ENCODE data around the gene TREML2.

The TREML2 gene

DNA sequence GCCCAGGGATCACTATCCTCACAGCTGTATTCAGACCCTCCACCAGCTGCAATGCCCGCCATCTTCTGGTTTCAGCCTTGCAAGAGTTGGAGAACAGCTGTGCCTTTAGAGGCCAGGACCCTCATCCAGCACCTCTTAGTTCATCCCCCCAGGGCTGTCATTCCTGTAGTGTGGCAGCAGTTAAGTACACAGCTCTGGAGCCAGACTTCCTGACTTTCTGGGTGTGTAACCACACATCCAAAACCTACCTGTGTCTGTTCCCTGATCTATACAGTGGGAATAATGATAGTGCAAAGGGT, 37.6 kb downstream of the TREML2 start:
- Histone ChIP-seq H3K9me3 (ENCODE audit: low read length) (no peaks in the 10 kb centered on the region), H3K79me2 (ENCODE audit: insufficient read depth, low read length) (no peaks in the 10 kb centered on the region), H2AFZ (ENCODE audit: low read length) (no peak overlapping the region), H3K27ac (ENCODE audit: low read depth, low read length, poor library complexity, severe bottlenecking) (no peak overlapping the region), H3K4me1 (ENCODE audit: insufficient read depth, low read length, severe bottlenecking) (no peaks in the 10 kb centered on the region), H3K27me3 (ENCODE audit: insufficient read depth, low read length) (0 out of 2 replicates have a peak, but pooled peaks cover 4% of the 10 kb centered on the region), H4K20me1 (ENCODE audit: insufficient read depth, low read length) (no peaks in the 10 kb centered on the region), H3K4me3 (ENCODE audit: low read depth, low read length, poor library complexity, severe bottlenecking) (no peak overlapping the region), H3K36me3 (ENCODE audit: insufficient read depth, low read length) (no peaks in the 10 kb centered on the region), H3K9me2 (ENCODE audit: low read depth, low read length) (no peaks in the 10 kb centered on the region), H3F3A (ENCODE audit: insufficient read depth, low read length) (no peaks in the 10 kb centered on the region), H3K4me2 (ENCODE audit: low read length) (no peak overlapping the region), H3K9ac (ENCODE audit: low read length) (no peak overlapping the region)
- TF ChIP-seq EZH2 (IDR thresholded peaks at IDR 0.05; ENCODE audit: borderline replicate concordance, low read length) (no peak), CTCF (IDR thresholded peaks at IDR 0.05; ENCODE audit: low read length) (no peak)

- Histone ChIP-seq H3K4me2 (ENCODE audit: low read length) (no peak within 1 kb of the TSS), H3K36me3 (ENCODE audit: insufficient read depth, low read length) (no peaks in the 10 kb centered on the region), H3K4me3 (ENCODE audit: low read depth, low read length, poor library complexity, severe bottlenecking) (no peak within 1 kb of the TSS), H3K9ac (ENCODE audit: low read length) (no peak within 1 kb of the TSS), H2AFZ (ENCODE audit: low read length) (no peak within 1 kb of the TSS), H3K9me2 (ENCODE audit: low read depth, low read length) (no peaks in the 10 kb centered on the region), H3K79me2 (ENCODE audit: insufficient read depth, low read length) (no peaks in the 10 kb centered on the region), H3K9me3 (ENCODE audit: low read length) (no peaks in the 10 kb centered on the region), H3F3A (ENCODE audit: insufficient read depth, low read length) (no peaks in the 10 kb centered on the region), H3K4me1 (ENCODE audit: insufficient read depth, low read length, severe bottlenecking) (no peaks in the 10 kb centered on the region), H3K27me3 (ENCODE audit: insufficient read depth, low read length) (0 out of 2 replicates have a peak, but pooled peaks cover 4% of the 10 kb centered on the region), H3K27ac (ENCODE audit: low read depth, low read length, poor library complexity, severe bottlenecking) (no peak within 1 kb of the TSS), H4K20me1 (ENCODE audit: insufficient read depth, low read length) (no peaks in the 10 kb centered on the region)
- TF ChIP-seq CTCF (IDR thresholded peaks at IDR 0.05; ENCODE audit: low read length) (no peak), EZH2 (IDR thresholded peaks at IDR 0.05; ENCODE audit: borderline replicate concordance, low read length) (no peak)
Observed at GRCh38 chr6:41162687-41163418, 38.1 kb downstream of the TREML2 start, which contains the start of gene TREM2. Gene TREM2 (minus strand): TSS chr6:41163116. CDS start chr6:41163082, 34 bp downstream.

GRCh38 chr6:41161851-41162552, 38.9 kb downstream of the TREML2 start:
- Histone ChIP-seq H3K27me3 (ENCODE audit: insufficient read depth, low read length) (0 out of 2 replicates have a peak, but pooled peaks cover 4% of the 10 kb centered on the region), H3F3A (ENCODE audit: insufficient read depth, low read length) (no peaks in the 10 kb centered on the region), H3K4me3 (ENCODE audit: low read depth, low read length, poor library complexity, severe bottlenecking) (no peak overlapping the region), H3K36me3 (ENCODE audit: insufficient read depth, low read length) (no peaks in the 10 kb centered on the region), H3K4me2 (ENCODE audit: low read length) (no peak overlapping the region), H3K9me2 (ENCODE audit: low read depth, low read length) (no peaks in the 10 kb centered on the region), H4K20me1 (ENCODE audit: insufficient read depth, low read length) (no peaks in the 10 kb centered on the region), H3K9me3 (ENCODE audit: low read length) (no peaks in the 10 kb centered on the region), H3K9ac (ENCODE audit: low read length) (no peak overlapping the region), H3K4me1 (ENCODE audit: insufficient read depth, low read length, severe bottlenecking) (no peaks in the 10 kb centered on the region), H3K79me2 (ENCODE audit: insufficient read depth, low read length) (no peaks in the 10 kb centered on the region), H2AFZ (ENCODE audit: low read length) (no peak overlapping the region), H3K27ac (ENCODE audit: low read depth, low read length, poor library complexity, severe bottlenecking) (no peak overlapping the region)
- TF ChIP-seq CTCF (IDR thresholded peaks at IDR 0.05; ENCODE audit: low read length) (no peak), EZH2 (IDR thresholded peaks at IDR 0.05; ENCODE audit: borderline replicate concordance, low read length) (no peak)
